Progenitor cell of endocrine pancreas (in vitro differentiated cells): ENCODE data around the gene SMG9. TPM values are rescaled to one million over a fixed set of nuclear protein-coding genes. Genes with fewer than 3 reads are reported as not detected.
"Not testable (repeated sequence)": the region's sequence is repeated elsewhere in the genome, so short reads cannot be mapped to it uniquely, and the experiment has no call there.

Source experiments
- DNase-seq: peaks from one replicate; pipeline ENCODE4 v3.0.0; 2021; ENCODE audit warnings: low spot score; ENCODE audit not compliant: unreplicated experiment
- H3K27ac Mint-ChIP-seq: 2 replicates; pipeline ENCODE4 v1.8.0; 2021; ENCODE audit warnings: mild to moderate bottlenecking, moderate library complexity, mixed read lengths
- H3K27me3 Mint-ChIP-seq: 2 replicates; pipeline ENCODE4 v1.8.0; 2021; ENCODE audit warnings: mixed read lengths
- H3K36me3 Mint-ChIP-seq: 2 replicates; pipeline ENCODE4 v1.8.0; 2022; ENCODE audit warnings: mixed read lengths; ENCODE audit not compliant: insufficient read depth
- H3K4me1 Mint-ChIP-seq: 2 replicates; pipeline ENCODE4 v1.8.0; 2021; ENCODE audit warnings: low read depth, mixed read lengths
- H3K4me3 Mint-ChIP-seq: 2 replicates; pipeline ENCODE4 v1.8.0; 2021; ENCODE audit warnings: low read depth, mild to moderate bottlenecking, moderate library complexity, mixed read lengths
- H3K9me3 Mint-ChIP-seq: 2 replicates; pipeline ENCODE4 v1.8.0; 2021; ENCODE audit warnings: low read depth, mixed read lengths
- total RNA-seq: library from RNA; stranded (reverse); gene quantifications from 2 replicates; pipeline ENCODE4 v1.2.1, GENCODE V29; 2021
- TF ChIP-seq, protein P1 (sequence below): fragments of 200-600 bp; sonication (generic); IDR thresholded peaks from one replicate; pipeline ENCODE4 v1.5.0; 2021; ENCODE audit warnings: antibody characterized with exemption, mild to moderate bottlenecking; ENCODE audit not compliant: unreplicated experiment

SMG9 gene
- total RNA-seq, 1 donor from 2014 or later: 78.9 TPM

DNA sequence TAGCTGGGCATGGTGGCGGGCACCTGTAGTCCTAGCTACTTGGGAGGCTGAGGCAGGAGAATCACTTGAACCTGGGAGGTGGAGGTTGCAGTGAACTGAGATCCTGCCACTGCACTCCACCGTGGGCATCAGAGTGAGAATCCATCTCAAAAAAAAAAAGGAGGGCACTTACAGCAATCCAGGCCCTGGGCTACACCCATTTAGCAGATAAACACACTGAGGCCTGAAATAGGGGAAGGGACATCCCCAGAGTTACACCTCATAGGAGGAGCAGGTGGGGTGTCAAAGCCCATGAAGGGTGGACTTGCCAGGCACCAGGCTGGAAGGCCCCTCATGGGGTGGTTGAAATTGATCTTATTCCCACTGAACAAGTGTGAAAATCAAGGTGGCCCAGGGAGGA, 70.9 kb downstream of the SMG9 start:
- H3K4me3 Mint-ChIP-seq: no peak overlapping the region
- H3K9me3 Mint-ChIP-seq: no peaks in the 10 kb centered on the region
- H3K36me3 Mint-ChIP-seq: no peaks in the 10 kb centered on the region
- peaks cover 7% of the 10 kb centered on the region for H3K27me3 Mint-ChIP-seq
- DNase-seq: no peak
- no peaks in the 10 kb centered on the region for H3K4me1 Mint-ChIP-seq
- H3K27ac Mint-ChIP-seq: no peak overlapping the region
- TF ChIP-seq, protein P1, sequence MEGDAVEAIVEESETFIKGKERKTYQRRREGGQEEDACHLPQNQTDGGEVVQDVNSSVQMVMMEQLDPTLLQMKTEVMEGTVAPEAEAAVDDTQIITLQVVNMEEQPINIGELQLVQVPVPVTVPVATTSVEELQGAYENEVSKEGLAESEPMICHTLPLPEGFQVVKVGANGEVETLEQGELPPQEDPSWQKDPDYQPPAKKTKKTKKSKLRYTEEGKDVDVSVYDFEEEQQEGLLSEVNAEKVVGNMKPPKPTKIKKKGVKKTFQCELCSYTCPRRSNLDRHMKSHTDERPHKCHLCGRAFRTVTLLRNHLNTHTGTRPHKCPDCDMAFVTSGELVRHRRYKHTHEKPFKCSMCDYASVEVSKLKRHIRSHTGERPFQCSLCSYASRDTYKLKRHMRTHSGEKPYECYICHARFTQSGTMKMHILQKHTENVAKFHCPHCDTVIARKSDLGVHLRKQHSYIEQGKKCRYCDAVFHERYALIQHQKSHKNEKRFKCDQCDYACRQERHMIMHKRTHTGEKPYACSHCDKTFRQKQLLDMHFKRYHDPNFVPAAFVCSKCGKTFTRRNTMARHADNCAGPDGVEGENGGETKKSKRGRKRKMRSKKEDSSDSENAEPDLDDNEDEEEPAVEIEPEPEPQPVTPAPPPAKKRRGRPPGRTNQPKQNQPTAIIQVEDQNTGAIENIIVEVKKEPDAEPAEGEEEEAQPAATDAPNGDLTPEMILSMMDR: no peak

DNA sequence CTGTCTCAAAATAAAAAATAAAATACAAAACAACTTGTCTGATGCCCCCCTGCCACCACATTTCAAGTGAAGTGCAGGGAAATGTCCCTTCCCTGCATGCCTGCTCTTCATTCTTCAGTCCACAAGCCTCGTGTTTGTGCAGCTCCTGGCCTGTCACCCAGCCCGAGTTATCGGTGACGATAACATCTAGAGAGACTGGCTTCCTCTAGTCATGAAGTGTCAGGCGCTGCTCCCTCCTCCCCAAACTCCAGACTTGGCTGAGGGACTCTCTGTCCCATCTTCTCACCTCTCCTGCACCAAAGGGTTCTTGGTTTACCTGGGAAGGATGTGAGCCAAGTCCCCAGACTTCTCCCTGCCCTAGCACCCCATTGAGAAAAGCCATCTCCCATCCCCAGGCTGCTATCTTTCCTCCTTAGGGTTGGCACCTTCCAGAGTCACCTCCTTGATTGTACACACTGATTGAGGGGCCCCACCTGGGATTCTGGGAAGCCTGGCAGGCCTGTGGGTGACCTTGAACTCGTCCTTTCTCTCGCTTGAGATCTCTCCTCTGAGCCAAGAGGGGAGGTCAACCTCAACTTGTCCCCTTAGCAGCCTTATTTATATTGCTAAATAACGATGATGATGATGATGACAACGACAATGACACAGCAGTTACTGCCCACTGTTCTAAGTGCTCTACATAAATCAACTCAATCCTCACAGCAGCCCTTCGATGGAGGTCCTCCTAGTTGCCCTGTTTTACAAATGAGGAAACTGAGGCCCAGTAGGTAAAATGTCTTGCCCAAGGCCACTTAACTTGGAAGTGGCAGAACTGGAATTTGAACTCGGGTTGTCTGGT, 71.7 kb downstream of the SMG9 start:
- H3K4me1 Mint-ChIP-seq: no peaks in the 10 kb centered on the region
- no peaks in the 10 kb centered on the region for H3K36me3 Mint-ChIP-seq
- H3K9me3 Mint-ChIP-seq: no peaks in the 10 kb centered on the region
- no peak overlapping the region for H3K27ac Mint-ChIP-seq
- TF ChIP-seq, protein P1: no peak
- no peak for DNase-seq
- peaks cover 7% of the 10 kb centered on the region for H3K27me3 Mint-ChIP-seq
- no peak overlapping the region for H3K4me3 Mint-ChIP-seq

DNA sequence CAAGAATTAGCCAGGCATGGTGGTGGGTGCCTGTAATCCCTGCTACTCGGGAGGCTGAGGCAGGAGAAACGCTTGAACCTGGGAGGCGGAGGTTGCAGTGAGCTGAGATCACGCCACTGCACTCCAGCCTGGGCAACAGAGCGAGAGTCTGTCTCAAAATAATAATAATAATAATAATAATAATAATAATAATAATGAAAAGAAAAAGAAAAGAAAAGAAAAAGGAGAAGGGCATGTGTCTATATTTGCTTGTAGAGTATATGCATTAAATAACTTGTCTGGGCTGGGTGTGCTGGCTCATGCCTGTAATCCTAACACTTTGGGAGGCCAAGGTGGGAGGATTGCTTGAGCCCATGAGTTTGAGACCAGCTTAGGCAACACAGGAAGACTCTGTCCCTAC, 72.5 kb downstream of the SMG9 start:
- not testable (repeated sequence) for H3K36me3 Mint-ChIP-seq, H3K9me3 Mint-ChIP-seq, H3K4me1 Mint-ChIP-seq, H3K27me3 Mint-ChIP-seq, H3K27ac Mint-ChIP-seq, H3K4me3 Mint-ChIP-seq, DNase-seq

DNA sequence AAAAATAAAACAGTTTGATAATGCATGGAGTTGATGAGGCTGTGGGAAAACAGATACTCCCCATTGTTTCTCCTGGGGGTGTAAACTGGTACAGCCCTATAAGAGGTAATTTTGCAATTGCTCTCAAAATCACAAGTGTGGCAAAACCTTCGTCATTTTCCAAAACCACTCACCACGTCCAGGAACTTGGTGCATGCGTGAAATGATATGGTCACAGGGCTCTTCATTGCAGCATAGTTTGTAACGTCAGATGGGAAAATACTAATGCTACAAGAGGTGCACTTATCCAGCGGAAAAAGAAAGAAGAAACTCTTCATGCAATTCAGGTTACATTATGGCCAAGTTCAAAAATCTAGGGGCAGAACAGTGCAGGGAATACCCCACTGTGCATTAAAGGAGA, 72.9 kb downstream of the SMG9 start:
- Mint-ChIP-seq H3K27me3 (peaks cover 12% of the 10 kb centered on the region), H3K9me3 (no peaks in the 10 kb centered on the region), H3K4me3 (no peak overlapping the region), H3K36me3 (no peaks in the 10 kb centered on the region), H3K4me1 (no peaks in the 10 kb centered on the region), H3K27ac (no peak overlapping the region)
- TF ChIP-seq, protein P1: no peak
- no peak for DNase-seq

DNA sequence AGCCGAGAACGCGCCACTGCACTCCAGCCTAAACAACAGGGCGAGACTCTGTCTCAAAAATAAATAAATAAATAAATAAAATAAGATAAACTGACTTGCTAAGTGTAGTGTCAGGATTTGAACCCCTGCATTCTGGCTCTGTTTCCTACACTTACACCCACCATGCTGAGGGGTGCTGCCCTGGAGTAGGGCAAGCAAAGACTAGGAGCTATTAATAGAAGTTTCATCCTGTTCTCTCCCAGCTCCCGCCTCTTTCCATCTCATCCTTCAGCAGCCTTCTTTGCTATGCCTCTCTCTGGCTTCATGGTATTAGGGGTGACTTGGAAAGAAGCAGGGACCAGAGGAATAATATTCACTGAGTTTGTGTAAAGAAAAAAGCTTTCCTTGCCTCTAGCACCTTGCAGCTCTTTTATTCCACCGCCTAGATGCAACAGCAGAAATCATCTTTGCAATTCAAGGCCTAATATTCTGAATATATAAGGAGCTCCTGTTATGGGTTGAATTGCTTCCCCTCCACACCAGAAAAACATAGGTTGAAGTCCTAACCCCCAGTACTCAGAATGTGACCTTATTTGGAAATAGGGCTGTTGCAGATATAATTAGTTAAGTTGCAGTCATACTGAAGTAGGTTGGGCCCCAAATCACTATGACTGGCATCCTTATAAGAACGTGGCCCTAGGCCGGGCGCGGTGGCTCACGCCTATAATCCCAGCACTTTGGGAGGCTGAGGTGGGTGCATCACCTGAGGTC, 76.1 kb downstream of the SMG9 start:
- Mint-ChIP-seq H3K27me3 (peaks cover 18% of the 10 kb centered on the region), H3K36me3 (no peaks in the 10 kb centered on the region), H3K4me3 (no peak overlapping the region), H3K4me1 (peaks cover 2% of the 10 kb centered on the region), H3K9me3 (no peaks in the 10 kb centered on the region), H3K27ac (no peak overlapping the region)
- DNase-seq: no peak
- TF ChIP-seq, protein P1: no peak

Other genes with a start within 250 kb of the SMG9 start
- 24.4 and 28.0 TPM in 2 replicates for gene ETHE1, start 227.8 kb downstream of the SMG9 start, total RNA-seq
- gene ZNF575, start 221.8 kb downstream of the SMG9 start, total RNA-seq: 0.60 and 0.74 TPM in 2 replicates
- 69.8 and 70.7 TPM in 2 replicates for gene XRCC1, start 179.4 kb downstream of the SMG9 start, total RNA-seq
- gene PINLYP, start 179.2 kb downstream of the SMG9 start, total RNA-seq: 6.3 and 7.7 TPM in 2 replicates
- gene IRGQ, start 158.8 kb downstream of the SMG9 start, total RNA-seq: 57.6 and 63.6 TPM in 2 replicates
- gene ZNF576, start 158.4 kb downstream of the SMG9 start, total RNA-seq: 15.4 and 15.5 TPM in 2 replicates
- 0.64 and 0.79 TPM in 2 replicates for gene SRRM5, start 142.9 kb downstream of the SMG9 start, total RNA-seq
- gene ZNF428, start 135.3 kb downstream of the SMG9 start, total RNA-seq: 87.5 and 88.9 TPM in 2 replicates
- gene CADM4, start 115.1 kb downstream of the SMG9 start, total RNA-seq: 60.9 and 71.6 TPM in 2 replicates
- 10.5 and 12.5 TPM in 2 replicates for gene PLAUR, start 84.8 kb downstream of the SMG9 start, total RNA-seq
- not detected in 2 replicates for gene IRGC, start 38.9 kb downstream of the SMG9 start, total RNA-seq
- gene KCNN4, start 26.0 kb upstream of the SMG9 start, total RNA-seq: 0.31 and 0.34 TPM in 2 replicates
- gene LYPD5, start 47.5 kb upstream of the SMG9 start, total RNA-seq: not detected in 2 replicates
- gene ZNF283, start 72.4 kb upstream of the SMG9 start, total RNA-seq: 14.6 and 17.3 TPM in 2 replicates
- 8.5 and 9.5 TPM in 2 replicates for gene ZNF404, start 129.0 kb upstream of the SMG9 start, total RNA-seq
- gene ZNF45, start 180.3 kb upstream of the SMG9 start, total RNA-seq: 20.9 and 23.9 TPM in 2 replicates
- 12.0 and 14.8 TPM in 2 replicates for gene ZNF221, start 196.3 kb upstream of the SMG9 start, total RNA-seq
- gene ZNF155, start 229.2 kb upstream of the SMG9 start, total RNA-seq: 13.8 and 14.6 TPM in 2 replicates
- gene ZNF230, start 248.0 kb upstream of the SMG9 start, total RNA-seq: 7.3 and 8.5 TPM in 2 replicates